GM04503 (cell line): ENCODE data around the gene PRR23C.

ENCODE experiments used
- DNase-seq: peaks from one replicate; pipeline ENCODE4 v3.0.0-alpha.2; 2012; ENCODE audit warnings: low read depth

PRR23C gene

DNA sequence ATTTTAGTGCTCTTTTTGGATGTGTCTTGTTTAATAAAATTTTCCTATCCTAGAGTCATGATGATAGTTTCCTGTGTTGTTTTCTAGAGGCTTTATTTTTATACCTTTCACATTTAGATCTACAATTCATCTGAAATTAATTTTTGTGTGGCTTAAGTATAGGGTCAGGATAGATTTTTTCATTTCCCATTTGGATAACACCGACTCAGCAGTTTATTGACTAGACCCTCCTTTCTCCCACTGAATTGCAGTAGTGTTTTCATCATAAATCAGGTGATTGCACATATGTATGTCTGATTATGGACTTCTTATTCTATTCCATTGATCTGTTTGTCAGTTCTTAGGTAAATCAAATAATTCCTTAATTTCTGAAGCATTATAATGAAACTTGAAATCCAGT is 49.0 kb downstream of the PRR23C start:
- no peak for DNase-seq
